Neuronal stem cell (in vitro differentiated cells): ENCODE measurements around the gene SMARCC1.

Source experiments
- DNase-seq: peaks from one replicate; pipeline ENCODE4 v3.0.0-alpha.2; 2013; ENCODE audit warnings: low spot score
- H2AFZ ChIP-seq: one replicate; pipeline ENCODE4 v1.6.1; 2013; ENCODE audit warnings: mild to moderate bottlenecking, low read length, inconsistent platforms
- H2AK5ac ChIP-seq: 2 replicates; pipeline ENCODE4 v1.6.1; 2013; ENCODE audit warnings: low read depth, mild to moderate bottlenecking, inconsistent platforms, low read length, moderate library complexity, mixed read lengths
- H2BK120ac ChIP-seq: 2 replicates; pipeline ENCODE4 v1.6.1; 2013; ENCODE audit warnings: low read depth, mild to moderate bottlenecking, inconsistent platforms, low read length, moderate library complexity, mixed read lengths
- H2BK12ac ChIP-seq: one replicate; pipeline ENCODE4 v1.6.1; 2013; ENCODE audit warnings: low read length, inconsistent platforms
- H2BK15ac ChIP-seq: 2 replicates; pipeline ENCODE4 v1.6.1; 2013; ENCODE audit warnings: mild to moderate bottlenecking, low read length, inconsistent platforms, mixed read lengths
- H2BK5ac ChIP-seq: one replicate; pipeline ENCODE4 v1.6.1; 2013; ENCODE audit warnings: inconsistent platforms, mild to moderate bottlenecking, low read length, moderate library complexity
- H3K14ac ChIP-seq: one replicate; pipeline ENCODE4 v1.6.1; 2013; ENCODE audit warnings: low read length, inconsistent platforms
- H3K18ac ChIP-seq: 2 replicates; pipeline ENCODE4 v1.6.1; 2013; ENCODE audit warnings: low read length, inconsistent platforms
- H3K23ac ChIP-seq: 2 replicates; pipeline ENCODE4 v1.6.1; 2013; ENCODE audit warnings: low read depth, mild to moderate bottlenecking, mixed read lengths, low read length, inconsistent platforms; ENCODE audit not compliant: poor library complexity
- H3K27ac ChIP-seq: replicated peaks from 3 replicates; pipeline ENCODE4 v1.5.1; 2013; ENCODE audit warnings: low read length, inconsistent platforms
- H3K27me3 ChIP-seq, 3 experiments: 2 replicates each; pipeline ENCODE4 v1.6.1; 2013; ENCODE audit warnings: low read length in 3 of 3, mild to moderate bottlenecking in 2 of 3, inconsistent platforms in 1 of 3, low read depth in 1 of 3, mixed read lengths in 1 of 3, moderate library complexity in 1 of 3; ENCODE audit not compliant: control insufficient read depth in 3 of 3, insufficient read depth in 3 of 3
- H3K36me3 ChIP-seq, 2 donors: replicated peaks in 1 of 2; 2 replicates each; pipeline ENCODE4 v1.6.1; 2013; ENCODE audit warnings: low read length in 2 of 2; ENCODE audit not compliant: control insufficient read depth in 2 of 2, insufficient read depth in 2 of 2
- H3K4ac ChIP-seq: 2 replicates; pipeline ENCODE4 v1.6.1; 2013; ENCODE audit warnings: inconsistent platforms, mild to moderate bottlenecking, low read length, moderate library complexity
- H3K4me1 ChIP-seq, 2 donors: 1 replicate in 1 of 2; 2 replicates in 1 of 2; pipeline ENCODE4 v1.6.1; 2013; ENCODE audit warnings: low read length in 2 of 2, low read depth in 1 of 2; ENCODE audit not compliant: control insufficient read depth in 2 of 2, insufficient read depth in 1 of 2
- H3K4me2 ChIP-seq: one replicate; pipeline ENCODE4 v1.6.1; 2013; ENCODE audit warnings: mild to moderate bottlenecking, low read length, inconsistent platforms; ENCODE audit not compliant: insufficient read depth, poor library complexity, severe bottlenecking
- H3K4me3 ChIP-seq, 2 donors: 2 replicates each; pipeline ENCODE4 v1.5.1; 2013; ENCODE audit warnings: low read length in 2 of 2, mild to moderate bottlenecking in 2 of 2, inconsistent platforms in 1 of 2, moderate library complexity in 1 of 2
- H3K79me1 ChIP-seq: one replicate; pipeline ENCODE4 v1.6.1; 2013; ENCODE audit warnings: low read depth, mild to moderate bottlenecking, inconsistent platforms, low read length, moderate library complexity
- H3K9ac ChIP-seq: one replicate; pipeline ENCODE4 v1.6.1; 2013; ENCODE audit warnings: mild to moderate bottlenecking, low read depth, low read length, inconsistent platforms; ENCODE audit not compliant: poor library complexity
- H3K9me3 ChIP-seq, 2 donors: replicated peaks in 1 of 2; 2 replicates each; pipeline versions ENCODE3 to v1.6.1; 2013; ENCODE audit warnings: low read length in 2 of 2, mild to moderate bottlenecking in 2 of 2, inconsistent platforms in 1 of 2, low read depth in 1 of 2, mixed read lengths in 1 of 2, moderate library complexity in 1 of 2; ENCODE audit not compliant: control insufficient read depth in 2 of 2, insufficient read depth in 1 of 2
- H4K8ac ChIP-seq: one replicate; pipeline ENCODE4 v1.6.1; 2013; ENCODE audit warnings: low read depth, mild to moderate bottlenecking, inconsistent platforms, low read length, moderate library complexity
- H4K91ac ChIP-seq: one replicate; pipeline ENCODE4 v1.6.1; 2013; ENCODE audit warnings: low read length, low read depth, mild to moderate bottlenecking, inconsistent platforms; ENCODE audit not compliant: poor library complexity
- WGBS, 2 donors: extraction: QIAGEN DNeasy Blood & Tissue Kit; methylation state at CpG; one replicate each; pipeline ENCODE4 v1.1.7; 2013; ENCODE audit warnings: missing lambda C conversion rate in 2 of 2, mixed read lengths in 1 of 2; ENCODE audit not compliant: insufficient read length in 2 of 2, insufficient replicate concordance in 1 of 2; ENCODE audit errors: extremely low coverage in 2 of 2; 5-methylcytosine and 5-hydroxymethylcytosine counted together

Gene SMARCC1

DNA sequence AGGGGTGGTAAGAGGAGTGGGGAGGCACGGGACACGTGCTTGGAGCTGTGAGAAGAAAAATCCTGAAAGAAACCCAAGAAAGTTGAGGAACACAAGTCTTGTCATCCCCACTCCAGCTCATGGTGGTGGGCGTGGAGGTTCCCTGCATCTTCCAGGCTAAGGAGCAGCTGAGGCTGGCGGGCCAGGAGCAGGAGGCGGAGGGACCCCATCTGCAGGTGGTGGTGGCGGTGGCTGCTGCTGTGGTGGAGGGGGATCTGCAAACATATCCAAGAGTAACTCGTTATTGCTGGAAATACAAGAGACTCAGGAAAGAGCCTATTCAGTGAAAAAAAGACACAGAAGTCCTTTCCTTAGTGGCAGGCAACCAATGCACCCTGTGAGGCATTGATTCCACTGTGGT is 193.6 kb downstream of the SMARCC1 start:
- H2BK15ac ChIP-seq, result no peak overlapping the region
- DNase-seq, result no peak
- H3K23ac ChIP-seq, result no peak overlapping the region
- no peak overlapping the region for H3K18ac ChIP-seq
- no peaks in the 10 kb centered on the region for H3K79me1 ChIP-seq
- no CpG with 5 or more reads among the region's 7 CpGs for WGBS, 2 donors
- H3K9ac ChIP-seq, result no peak overlapping the region
- peaks cover 33 to 99% of the 10 kb centered on the region in 2 donors for H3K36me3 ChIP-seq
- H2BK120ac ChIP-seq, result no peak overlapping the region
- no peak overlapping the region for H3K4ac ChIP-seq
- no peak overlapping the region for H4K8ac ChIP-seq
- H3K27me3 ChIP-seq, result no peaks in the 10 kb centered on the region
- H2BK5ac ChIP-seq, result no peak overlapping the region
- H2BK12ac ChIP-seq, result no peak overlapping the region
- H3K4me3 ChIP-seq, result no peak overlapping the region
- H3K27ac ChIP-seq, result no peak overlapping the region
- H4K91ac ChIP-seq, result no peak overlapping the region
- no peaks in the 10 kb centered on the region for H3K9me3 ChIP-seq
- no peak overlapping the region for H3K4me2 ChIP-seq
- H3K4me1 ChIP-seq, result no peaks in the 10 kb centered on the region
- H2AK5ac ChIP-seq, result no peak overlapping the region
- no peak overlapping the region for H2AFZ ChIP-seq
- H3K14ac ChIP-seq, result no peak overlapping the region

DNA sequence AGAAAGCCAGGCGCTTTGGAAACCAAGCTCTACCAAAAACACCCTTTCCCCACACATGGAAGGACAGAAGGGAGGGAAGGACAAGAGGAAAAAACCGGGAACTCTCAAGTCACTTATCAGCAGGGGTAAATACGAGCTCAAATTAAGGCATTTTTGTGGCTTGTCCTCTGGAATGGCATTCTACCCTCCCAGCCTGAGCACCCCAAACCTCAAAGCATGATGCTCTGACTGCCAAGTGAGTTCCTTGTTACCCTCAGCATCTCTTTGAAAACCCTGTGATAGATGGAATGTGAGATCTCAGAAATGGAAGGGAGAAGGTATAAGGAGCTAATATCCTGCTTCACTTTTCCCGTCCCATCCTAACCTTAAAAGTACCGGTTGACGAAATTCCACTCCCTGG is 194.9 kb downstream of the SMARCC1 start:
- Histone ChIP-seq H3K79me1 (no peaks in the 10 kb centered on the region), H2BK5ac (no peak overlapping the region), H3K23ac (no peak overlapping the region), H3K14ac (no peak overlapping the region), H4K91ac (no peak overlapping the region), H3K9ac (no peak overlapping the region), H3K4me3 (no peak overlapping the region), H2BK12ac (no peak overlapping the region), H2BK15ac (no peak overlapping the region), H3K9me3 (peaks cover 0 to 1% of the 10 kb centered on the region in 2 donors), H3K36me3 (peaks cover 34 to 93% of the 10 kb centered on the region in 2 donors), H3K4ac (no peak overlapping the region), H3K4me1 (no peaks in the 10 kb centered on the region), H2AK5ac (no peak overlapping the region), H2AFZ (no peak overlapping the region), H3K4me2 (no peak overlapping the region), H4K8ac (no peak overlapping the region), H3K18ac (no peak overlapping the region), H2BK120ac (no peak overlapping the region), H3K27me3 (no peaks in the 10 kb centered on the region), H3K27ac (no peak overlapping the region)
- no CpG with 5 or more reads among the region's 6 CpGs for WGBS, 2 donors
- DNase-seq, result no peak

DNA sequence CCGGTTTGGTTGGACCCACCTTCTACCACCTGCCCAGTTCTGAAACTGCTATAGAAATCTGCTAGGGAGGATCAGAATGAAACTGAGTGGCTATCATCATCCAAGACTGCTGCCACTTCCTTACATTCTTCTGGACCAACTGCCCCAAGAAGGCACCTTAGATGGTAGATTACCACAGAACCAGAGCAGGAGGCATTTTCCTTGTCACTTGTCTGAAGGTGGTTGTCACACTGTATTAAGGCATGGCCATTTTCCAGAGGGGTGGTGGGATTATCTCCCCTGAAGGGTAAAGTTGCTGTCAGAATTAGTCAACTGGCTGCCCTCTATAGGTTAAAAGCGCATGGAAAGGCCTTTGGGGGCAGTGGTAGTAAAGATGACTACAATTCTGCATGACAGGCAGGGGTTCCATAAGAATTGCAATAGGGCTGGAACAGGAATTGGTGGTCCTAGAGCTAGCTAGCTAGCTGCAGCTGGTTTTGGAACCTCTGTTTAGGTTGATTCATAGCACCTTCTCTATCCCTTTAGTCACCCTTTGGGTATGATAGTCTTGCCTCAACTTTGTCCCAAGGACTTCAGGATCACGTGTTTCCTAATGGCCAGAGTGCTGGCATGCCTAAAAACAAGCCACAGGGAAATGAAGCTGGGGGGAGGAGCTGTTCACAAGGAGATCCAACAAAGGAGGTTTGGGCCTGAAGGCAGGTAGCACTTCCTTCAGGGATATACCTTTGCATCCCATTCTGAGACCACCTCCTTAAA is 198.2 kb downstream of the SMARCC1 start:
- WGBS, 2 donors, result no CpG with 5 or more reads among the region's 3 CpGs
- no peak overlapping the region for H4K8ac ChIP-seq

DNA sequence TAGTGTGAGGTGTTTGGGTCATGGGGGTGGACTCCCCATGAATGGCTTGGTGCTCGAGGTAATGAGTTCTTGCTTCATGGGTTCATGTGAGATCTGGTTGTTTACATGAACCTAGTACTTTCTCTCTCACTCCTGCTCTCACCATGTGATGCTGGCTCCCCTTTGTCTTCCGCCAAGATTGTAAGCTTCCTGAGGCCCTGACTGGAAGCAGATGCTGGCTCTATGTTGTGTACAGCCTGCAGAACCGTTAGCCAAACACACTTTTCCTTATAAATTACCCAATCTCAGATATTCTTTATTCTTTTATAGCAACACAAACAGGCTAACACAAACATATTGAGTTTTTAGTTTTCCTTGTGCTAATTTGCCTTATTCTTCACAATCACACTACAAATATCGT is 199.9 kb downstream of the SMARCC1 start:
- no peak overlapping the region for H2BK5ac ChIP-seq
- no peak overlapping the region for H3K18ac ChIP-seq
- no peak overlapping the region for H2BK15ac ChIP-seq
- H3K27ac ChIP-seq, result no peak overlapping the region
- no peak for DNase-seq
- H2BK12ac ChIP-seq, result no peak overlapping the region
- H2AFZ ChIP-seq, result no peak overlapping the region
- H3K79me1 ChIP-seq, result no peaks in the 10 kb centered on the region
- no peak overlapping the region for H3K4me3 ChIP-seq
- WGBS, 2 donors, result no CpG with 5 or more reads among the region's 4 CpGs
- H3K36me3 ChIP-seq, result peaks cover 8 to 50% of the 10 kb centered on the region in 2 donors
- no peak overlapping the region for H2AK5ac ChIP-seq
- H4K91ac ChIP-seq, result no peak overlapping the region
- H2BK120ac ChIP-seq, result no peak overlapping the region
- H4K8ac ChIP-seq, result no peak overlapping the region
- H3K4me2 ChIP-seq, result no peak overlapping the region
- H3K27me3 ChIP-seq, result peaks cover 0 to 27% (median 3%) of the 10 kb centered on the region in 3 experiments
- H3K4ac ChIP-seq, result no peak overlapping the region
- H3K23ac ChIP-seq, result no peak overlapping the region
- peaks cover 0 to 5% of the 10 kb centered on the region in 2 donors for H3K4me1 ChIP-seq
- peaks cover 2 to 5% of the 10 kb centered on the region in 2 donors for H3K9me3 ChIP-seq
- H3K9ac ChIP-seq, result no peak overlapping the region
- no peak overlapping the region for H3K14ac ChIP-seq

More for the DNA sequence above, 198.2 kb downstream of the SMARCC1 start:
- Histone ChIP-seq H2BK5ac (no peak overlapping the region), H3K4me1 (peaks cover 0 to 2% of the 10 kb centered on the region in 2 donors), H2BK12ac (no peak overlapping the region), H4K91ac (no peak overlapping the region), H3K4me3 (no peak overlapping the region), H3K36me3 (peaks cover 17 to 61% of the 10 kb centered on the region in 2 donors), H3K27ac (no peak overlapping the region), H3K9me3 (peaks cover 2 to 3% of the 10 kb centered on the region in 2 donors), H2BK120ac (no peak overlapping the region), H2BK15ac (no peak overlapping the region), H3K23ac (no peak overlapping the region), H3K4ac (no peak overlapping the region), H3K9ac (no peak overlapping the region), H3K4me2 (no peak overlapping the region), H3K27me3 (peaks cover 0 to 18% (median 3%) of the 10 kb centered on the region in 3 experiments), H3K18ac (no peak overlapping the region), H3K79me1 (no peaks in the 10 kb centered on the region), H2AFZ (no peak overlapping the region), H2AK5ac (no peak overlapping the region), H3K14ac (no peak overlapping the region)
- DNase-seq, result no peak
